Left renal cortex interstitium (tissue), 4 donors: ENCODE results near the gene PEMT. TPM values are rescaled to one million over a fixed set of nuclear protein-coding genes. Genes with fewer than 3 reads are reported as not detected.
A peak's percentile ranks its signal among the peaks of the same experiment; 100 is the strongest.
"Not testable (repeated sequence)": the region's sequence is repeated elsewhere in the genome, so short reads cannot be mapped to it uniquely, and the experiment has no call there.

Source experiments
- DNase-seq, 4 donors: peaks; one replicate each; pipeline ENCODE4 v3.0.0-alpha.2; 2013; ENCODE audit warnings: low read depth in 4 of 4, low spot score in 2 of 4, missing footprints in 1 of 4
- polyA plus RNA-seq, 4 donors: library from polyadenylated mRNA; unstranded; fragments of 120-200 nt; gene quantifications; one replicate each; pipeline ENCODE4 v1.2.1, GENCODE V29; 2013; ENCODE audit not compliant: insufficient read length in 4 of 4

Gene PEMT
- polyA plus RNA-seq, 4 donors, result 29.6 to 37.9 (median 34.7) TPM

GRCh38 chr17:17493986-17494466 is 97.5 kb downstream of the PEMT start:
- DNase-seq, result no peak

DNA sequence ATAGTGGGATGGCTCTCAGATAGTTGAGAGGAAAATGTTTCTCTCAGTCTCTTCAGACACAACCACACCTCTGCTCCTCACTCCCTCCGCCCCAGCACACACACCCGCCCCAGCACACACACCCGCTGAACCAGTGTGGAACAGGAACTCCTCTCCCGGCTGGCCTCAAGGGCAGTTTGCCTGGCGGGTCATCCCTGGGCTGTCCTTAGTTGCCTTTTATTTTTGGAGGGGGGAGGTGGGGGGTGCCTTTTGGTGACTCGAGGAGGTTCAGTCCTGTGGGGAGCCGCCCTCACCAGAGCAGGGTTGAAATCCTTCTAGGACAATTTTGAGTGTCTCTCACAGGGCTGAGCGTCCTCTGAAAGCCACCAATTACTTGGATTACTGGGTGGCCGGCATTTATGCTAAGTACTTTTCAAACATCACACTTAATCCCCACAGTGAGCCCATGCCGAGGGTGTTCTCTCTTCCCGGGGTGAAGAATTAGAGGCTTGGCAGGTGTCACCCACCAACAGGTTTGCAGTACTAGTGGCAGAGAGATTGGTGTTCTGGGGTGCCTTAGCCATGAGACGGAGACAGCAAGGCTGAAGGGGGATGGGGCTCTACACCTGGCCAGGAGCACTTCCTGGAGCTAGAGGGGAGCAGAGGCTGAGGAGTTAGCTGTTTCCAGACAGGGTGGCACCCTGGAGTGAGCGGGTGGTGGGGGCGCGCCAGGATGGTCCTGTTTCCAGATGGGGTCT is 98.1 kb downstream of the PEMT start:
- DNase-seq, result no peak

DNA sequence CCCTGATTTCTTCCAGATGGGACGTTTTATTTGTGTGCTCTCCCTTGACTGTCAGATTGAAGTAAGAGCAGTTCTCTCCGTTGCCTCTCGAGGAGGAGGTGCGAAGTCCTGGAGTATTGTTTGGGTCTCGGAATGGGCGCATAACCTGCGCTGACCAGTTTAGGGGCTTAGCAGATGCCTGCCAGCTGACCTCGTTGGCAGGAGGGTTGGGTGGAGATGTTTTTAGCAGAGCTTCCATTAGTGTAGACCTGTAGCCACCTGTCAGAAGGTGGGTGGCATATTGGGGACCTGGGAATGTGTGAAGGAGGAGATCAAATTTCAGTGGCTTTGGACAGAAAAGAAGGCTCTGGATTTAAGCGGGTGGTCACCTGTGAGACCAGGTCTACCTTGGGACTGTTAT is 98.9 kb downstream of the PEMT start:
- no peak for DNase-seq

- no peak for DNase-seq
These were observed 99.4 kb downstream of the PEMT start for GRCh38 chr17:17492085-17492484.

DNA sequence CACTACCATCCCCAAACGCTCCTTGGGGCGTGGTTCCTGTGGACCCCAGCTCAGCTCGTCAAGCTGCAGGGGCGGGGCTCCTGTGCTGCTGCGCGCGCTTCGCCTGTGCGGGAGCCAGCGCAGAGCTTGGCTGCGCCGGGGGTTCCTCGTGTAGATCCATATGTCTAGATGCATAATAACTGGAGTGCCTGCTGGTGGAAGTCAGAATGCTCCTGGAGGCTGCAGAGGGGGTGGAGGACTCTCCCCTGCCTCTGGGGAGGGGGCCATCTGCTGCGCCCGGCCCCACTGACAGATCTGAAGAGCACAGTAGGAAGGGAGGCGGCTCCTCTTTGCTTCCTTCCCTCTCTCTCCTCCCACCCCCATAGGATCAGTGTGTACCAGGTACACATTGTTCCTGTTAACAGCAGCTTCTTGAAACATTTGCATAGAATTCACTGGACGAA is 99.9 kb downstream of the PEMT start:
- DNase-seq, result no peak

GRCh38 chr17:17491031-17491471 is 100.5 kb downstream of the PEMT start:
- DNase-seq, result no peak

DNA sequence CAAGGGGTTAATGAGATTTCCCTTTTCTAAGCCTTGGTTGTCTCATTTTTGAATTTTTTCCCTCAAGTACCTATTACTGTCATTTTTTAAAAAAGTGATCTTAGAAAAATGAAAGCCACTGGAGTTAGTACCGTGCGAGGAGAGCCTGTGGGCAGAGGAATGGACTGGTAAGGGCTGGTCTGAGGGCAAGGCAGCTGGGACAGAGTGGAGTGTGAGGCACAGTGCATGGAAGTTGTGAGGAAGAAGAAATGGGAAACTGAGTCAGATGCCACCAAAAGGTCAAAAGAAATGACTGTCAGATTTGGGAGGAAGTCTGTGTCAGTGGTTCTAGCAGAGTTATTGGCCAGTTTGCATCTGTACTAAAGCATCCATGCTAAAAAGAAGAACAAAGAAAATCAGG is 103.5 kb downstream of the PEMT start:
- DNase-seq, result no peak

DNA sequence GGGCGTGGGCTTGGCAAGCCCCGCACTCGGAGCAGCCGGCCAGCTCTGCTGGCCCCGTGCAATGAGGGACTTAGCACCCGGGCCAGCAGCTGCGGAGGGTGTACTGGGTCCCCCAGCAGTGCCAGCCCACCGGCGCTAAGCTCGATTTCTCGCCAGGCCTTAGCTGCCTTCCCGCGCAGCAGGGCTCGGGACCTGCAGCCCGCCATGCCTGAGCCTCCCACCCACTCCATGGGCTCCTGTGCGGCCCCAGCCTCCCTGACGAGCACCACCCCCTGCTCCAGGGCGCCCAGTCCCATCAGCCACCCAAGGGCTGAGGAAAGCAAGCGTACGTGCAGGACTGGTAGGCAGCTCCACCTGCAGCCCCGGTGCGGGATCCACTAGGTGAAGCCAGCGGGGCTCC is 105.1 kb downstream of the PEMT start:
- DNase-seq, result not testable (repeated sequence)

DNA sequence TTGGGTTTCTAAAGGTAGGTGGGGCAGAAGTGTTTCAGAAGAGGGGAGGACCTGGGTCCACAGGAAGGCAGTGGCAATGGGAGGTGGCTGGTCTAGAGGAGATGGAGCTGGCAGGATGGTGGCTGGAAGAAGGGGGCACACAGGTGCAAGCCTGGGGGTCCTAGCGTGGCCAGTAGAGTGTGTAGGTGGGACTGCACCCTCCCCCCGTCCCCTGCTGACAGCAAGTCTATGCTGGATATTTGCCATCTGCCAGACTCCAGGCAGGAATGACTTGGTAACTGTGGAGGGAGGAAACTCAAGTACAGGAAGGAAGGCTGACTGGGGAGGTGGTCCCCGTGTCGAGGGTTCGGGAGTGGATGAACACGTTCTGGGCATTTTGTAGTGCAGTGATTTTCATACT is 106.1 kb downstream of the PEMT start:
- no peak for DNase-seq

DNA sequence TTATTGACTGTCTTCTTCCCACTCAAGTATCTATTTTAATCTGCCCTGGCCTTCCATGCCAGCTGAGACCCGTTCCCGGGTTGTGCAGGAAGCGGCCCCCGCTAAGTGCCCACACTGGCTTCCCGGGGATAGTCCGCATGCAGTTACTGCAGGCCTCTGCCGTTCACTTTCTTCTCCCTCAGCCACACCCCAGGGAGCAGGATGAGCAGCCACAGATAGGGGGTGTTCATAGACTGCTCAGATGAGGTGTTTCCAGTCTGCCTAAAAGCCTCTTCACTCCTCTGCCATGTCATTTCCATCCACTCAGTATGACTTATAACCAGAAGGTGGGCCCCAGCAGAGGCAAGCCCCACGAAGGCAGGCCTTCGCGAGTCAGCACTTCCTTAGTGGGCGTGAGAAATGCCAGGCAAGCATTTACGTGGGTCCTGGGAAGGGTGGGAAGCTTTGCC is 107.0 kb downstream of the PEMT start:
- DNase-seq, result no peak

DNA sequence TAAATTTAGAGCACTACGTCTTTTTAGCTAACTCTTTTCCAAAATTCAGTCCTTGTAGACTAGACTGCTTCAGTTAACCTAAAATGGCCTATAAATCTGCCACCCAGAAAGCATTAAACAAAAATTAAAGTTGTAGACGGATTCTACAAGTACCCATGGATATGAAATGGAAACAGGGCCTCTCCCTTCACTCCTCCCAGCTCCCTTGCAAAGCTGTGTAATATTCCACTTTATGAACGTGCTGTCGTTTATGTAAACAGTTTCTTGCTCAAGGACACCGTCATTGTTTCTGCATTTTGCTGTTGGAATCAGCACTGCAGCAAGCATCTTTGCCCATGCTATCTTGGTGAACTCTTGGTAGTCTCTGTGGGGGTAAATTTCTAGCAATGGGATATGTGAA is 109.6 kb downstream of the PEMT start:
- no peak for DNase-seq

GRCh38 chr17:17480593-17481148 is 110.8 kb downstream of the PEMT start:
- DNase-seq, result no peak

GRCh38 chr17:17479209-17479608 is 112.3 kb downstream of the PEMT start:
- DNase-seq, result no peak

- DNase-seq, result peak in 3 of 4 donors; percentile 85 to 88 (median 85)
These were observed 114.5 kb downstream of the PEMT start, which contains the start of gene MED9 for GRCh38 chr17:17476865-17477467. Gene MED9 (plus strand): TSS chr17:17477000. CDS start chr17:17477042, 42 bp downstream.

DNA sequence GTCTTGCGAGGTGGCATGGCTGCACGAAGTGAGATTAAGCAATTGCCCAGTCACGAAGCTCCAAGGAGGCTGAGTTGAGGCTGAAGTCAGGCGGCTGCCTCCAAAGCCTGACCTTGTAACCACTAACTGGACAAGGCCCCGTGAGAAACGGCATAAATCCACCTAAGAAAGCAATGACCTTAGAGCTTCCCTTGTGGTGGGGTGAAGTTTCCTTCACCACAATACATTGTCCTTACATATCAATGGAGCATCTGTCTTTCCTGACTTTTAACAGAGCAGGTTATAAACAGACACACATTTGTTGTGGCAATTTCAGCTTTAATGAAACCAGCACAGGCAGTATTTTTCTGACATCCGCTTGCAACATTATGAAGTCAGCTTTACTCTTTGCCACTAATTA is 117.2 kb downstream of the PEMT start:
- no peak for DNase-seq

- no peak for DNase-seq
These were observed 119.1 kb downstream of the PEMT start for GRCh38 chr17:17472333-17472920.

- DNase-seq, result no peak
These were observed 121.5 kb downstream of the PEMT start for GRCh38 chr17:17469996-17470395.

DNA sequence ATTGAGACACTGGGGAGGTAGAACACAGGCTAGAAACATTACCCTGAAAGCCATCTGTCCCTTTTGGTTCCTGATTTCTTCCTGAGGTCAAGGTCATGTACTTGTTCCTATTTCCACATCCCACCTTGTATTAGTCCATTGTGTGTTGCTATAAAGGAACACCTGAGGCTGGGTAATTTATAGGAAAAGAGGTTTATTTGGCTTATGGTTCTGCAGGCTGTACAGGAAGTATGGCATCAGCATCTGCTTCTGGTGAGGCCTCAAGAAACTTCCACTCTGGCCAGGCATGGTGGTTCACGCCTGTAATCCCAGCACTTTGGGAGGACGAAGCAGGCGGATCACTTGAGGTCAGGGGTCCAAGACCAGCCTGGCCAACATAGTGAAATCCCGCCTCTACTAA is 122.2 kb downstream of the PEMT start:
- no peak for DNase-seq

- no peak for DNase-seq
These were observed 123.1 kb downstream of the PEMT start for GRCh38 chr17:17468217-17469010.

GRCh38 chr17:17467720-17468119 is 123.8 kb downstream of the PEMT start:
- no peak for DNase-seq
